T-helper 2 cell (primary cell): Measurements from ENCODE around the gene CLDN15.

Experiments
- DNase-seq, 5 experiments: peaks; one replicate each; pipeline versions ENCODE4 v3.0.0 to v3.0.0-alpha.2; 2012 to 2022

CLDN15 gene

DNA sequence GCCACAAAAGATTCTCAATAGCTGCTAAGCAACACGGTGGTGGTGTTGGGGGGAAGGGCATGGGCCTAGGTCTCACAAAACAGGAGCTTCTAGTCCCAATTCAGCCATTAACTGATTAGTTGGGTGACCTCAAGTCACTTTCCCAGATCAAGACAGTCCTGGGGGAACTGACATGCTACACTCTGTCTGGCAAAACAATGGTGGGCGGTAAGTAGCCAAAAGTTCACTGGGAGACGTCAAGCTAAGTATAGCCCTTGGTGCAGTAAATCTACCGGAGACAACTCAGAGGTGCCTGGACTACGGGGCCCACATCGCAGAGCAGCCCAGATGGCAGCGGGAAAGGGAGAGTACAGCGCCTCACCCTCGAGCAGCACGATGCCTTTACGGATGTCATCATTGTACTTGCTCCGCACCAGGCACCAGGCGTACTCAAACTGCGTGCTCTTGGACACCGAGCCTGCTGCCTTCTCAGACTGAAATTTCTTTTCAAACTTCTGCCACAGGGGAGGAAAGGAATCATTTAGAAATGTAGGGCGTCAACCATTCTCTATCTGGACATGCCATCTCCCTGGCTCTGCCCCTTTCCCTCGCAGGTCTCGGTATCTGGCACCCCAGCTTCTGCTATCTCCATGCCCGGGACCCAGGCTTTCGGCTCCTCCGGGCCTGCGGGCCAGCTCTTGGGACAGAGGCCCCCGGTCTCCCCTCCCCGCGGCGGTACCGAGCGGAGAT is 6.2 kb upstream of the CLDN15 start:
- DNase-seq, result no peak

- DNase-seq, result no peak
These were observed 4.1 kb upstream of the CLDN15 start for GRCh38 chr7:101241443-101242349.

- no peak for DNase-seq
These were observed 3.4 kb upstream of the CLDN15 start for GRCh38 chr7:101241015-101241363.

GRCh38 chr7:101240226-101241014 is 2.8 kb upstream of the CLDN15 start:
- no peak for DNase-seq

DNA sequence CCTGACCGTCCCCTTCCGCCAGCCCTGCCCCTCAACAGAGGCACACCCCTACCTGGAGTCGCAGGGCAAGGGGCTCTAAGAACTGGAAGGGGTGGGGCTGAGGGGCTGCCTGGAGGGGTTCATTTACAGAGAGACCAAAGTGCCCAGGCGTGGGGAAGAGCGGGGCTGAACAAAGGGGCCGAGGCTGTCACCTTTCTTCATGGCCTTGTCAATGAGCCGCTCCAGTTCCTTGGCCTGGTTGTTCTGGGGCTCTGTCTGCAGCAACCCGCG is 2.3 kb upstream of the CLDN15 start:
- DNase-seq, result no peak

DNA sequence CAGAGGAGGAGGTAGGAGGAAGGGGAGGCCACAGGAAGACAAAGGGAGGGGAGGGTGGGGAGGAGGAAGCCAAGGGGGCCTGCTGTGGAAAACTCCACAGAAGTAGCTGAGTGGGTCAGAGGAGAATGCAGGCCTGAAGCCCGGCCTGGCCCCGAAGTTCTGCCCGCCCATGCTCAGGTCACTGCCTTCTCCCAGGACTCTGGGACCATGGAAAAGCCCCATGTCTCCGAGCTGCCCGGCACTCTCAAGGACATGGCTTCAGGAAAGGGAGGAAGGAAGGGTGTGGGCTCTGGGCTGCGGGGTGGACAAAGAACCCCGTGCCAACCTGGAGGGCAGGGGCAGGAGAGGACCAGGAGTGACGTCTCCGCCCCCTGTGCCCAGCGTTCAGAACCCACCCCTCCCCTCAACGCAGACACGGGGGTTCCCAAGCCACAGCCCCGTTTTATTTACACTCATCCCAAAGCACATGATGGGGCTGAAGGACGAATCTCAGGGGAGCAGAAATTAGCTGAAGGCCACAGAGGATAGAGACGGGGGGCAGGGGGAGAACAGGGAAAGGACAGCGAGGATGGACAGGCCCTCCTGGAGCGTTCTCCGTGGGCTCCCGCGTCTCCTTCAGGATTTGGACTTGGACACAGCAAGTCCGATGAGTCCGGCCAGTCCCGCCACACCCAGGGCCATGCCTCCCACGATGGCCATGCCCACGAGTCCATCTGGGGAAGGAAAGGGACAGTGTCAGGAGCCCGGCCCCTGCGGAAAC is 1.8 kb upstream of the CLDN15 start:
- no peak for DNase-seq

- no peak for DNase-seq
These were observed 902 bp upstream of the CLDN15 start for GRCh38 chr7:101238226-101239182.

DNA sequence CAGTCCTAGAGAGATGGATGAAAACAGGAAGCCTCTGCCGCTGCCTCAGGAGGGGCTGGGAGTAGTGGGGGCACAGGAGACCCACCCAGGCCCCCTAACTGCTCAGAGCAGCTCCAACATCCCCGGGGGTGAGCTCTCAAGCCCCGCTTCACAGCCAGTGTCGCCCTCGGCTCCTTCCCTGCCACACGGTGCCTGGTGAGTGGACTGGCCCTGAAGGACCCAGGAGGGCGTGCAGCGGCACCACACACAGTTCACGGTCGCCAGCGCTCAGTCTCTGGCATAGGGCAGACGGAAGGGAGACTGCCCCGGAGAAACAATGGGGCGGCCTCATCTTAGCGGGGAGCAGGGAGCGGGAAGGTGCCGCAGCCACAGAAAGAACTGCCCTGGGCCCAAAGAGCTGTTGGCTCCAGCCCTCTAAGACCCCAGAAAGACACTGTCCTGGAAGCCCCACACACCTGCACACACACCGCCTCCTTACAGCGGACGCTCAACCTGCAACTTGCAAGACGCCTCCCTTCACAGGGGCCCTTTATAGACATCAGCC is 1.2 kb downstream of the CLDN15 start:
- no peak for DNase-seq

DNA sequence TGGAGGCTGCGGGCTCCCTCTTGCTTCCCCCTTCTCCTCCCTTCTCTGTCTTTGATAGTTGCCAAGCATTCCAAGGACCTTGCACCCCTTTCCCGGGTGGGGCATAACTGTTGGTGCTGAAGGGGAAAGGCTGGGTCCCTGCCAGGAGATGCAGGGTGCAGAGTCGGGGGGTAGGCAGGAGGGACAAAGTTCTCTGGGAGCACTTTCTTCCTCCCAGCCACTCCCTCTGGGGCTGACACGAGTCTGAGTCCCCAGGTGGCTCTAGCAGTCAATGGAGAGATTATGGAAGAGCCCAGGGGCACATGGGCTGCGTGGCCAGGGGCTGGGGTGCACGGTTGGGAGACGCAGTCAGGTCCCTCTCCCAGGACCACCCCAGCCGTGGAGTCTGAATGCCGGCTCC is 2.1 kb downstream of the CLDN15 start:
- no peak for DNase-seq

DNA sequence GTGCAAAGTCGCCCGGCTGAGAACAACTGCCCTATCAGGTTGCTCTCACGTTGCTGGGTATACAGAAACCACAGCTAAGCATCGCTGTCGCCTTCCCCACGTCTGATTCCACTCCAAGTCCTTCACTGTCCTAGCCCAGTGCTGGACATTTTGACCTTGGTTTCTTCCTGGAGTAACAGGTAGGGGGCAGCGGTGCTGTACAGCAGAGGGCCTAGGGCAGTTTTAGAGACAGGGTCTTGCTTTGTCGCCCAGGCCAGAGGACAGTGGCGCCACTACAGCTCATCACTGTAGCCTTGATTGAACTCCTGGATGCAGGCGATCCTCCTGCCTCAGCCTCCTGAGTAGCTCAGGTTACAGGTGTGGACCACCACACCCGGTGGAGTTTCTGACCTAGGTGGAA is 2.6 kb downstream of the CLDN15 start:
- no peak for DNase-seq

DNA sequence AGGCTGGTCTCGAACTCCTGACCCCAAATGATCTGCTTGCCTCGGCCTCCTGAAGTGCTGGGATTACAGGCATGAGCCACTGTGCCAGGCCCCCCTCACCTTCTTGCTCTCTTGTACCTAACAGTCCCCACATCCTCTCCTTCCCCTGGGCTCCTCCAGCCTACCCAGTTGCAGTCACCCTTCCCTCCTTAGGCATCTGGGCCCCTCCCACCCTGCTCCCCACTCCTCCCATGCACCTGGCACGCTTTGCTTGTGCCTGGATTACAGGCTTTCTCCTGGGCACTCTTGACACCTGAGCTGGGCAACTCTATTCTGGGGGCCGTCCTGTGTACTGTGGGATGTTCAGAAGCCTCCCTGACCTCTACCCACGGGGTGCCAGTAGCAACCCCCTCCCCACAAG is 3.0 kb downstream of the CLDN15 start:
- no peak for DNase-seq

- no peak for DNase-seq
These were observed 3.6 kb downstream of the CLDN15 start for GRCh38 chr7:101233907-101234547.

- DNase-seq, result no peak
These were observed 5.3 kb downstream of the CLDN15 start for GRCh38 chr7:101232141-101232850.

- no peak for DNase-seq
These were observed 6.0 kb downstream of the CLDN15 start for GRCh38 chr7:101231644-101232043.

- DNase-seq, result no peak
These were observed 10.9 kb downstream of the CLDN15 start for GRCh38 chr7:101226721-101227120.

GRCh38 chr7:101225650-101226049 is 12.0 kb downstream of the CLDN15 start:
- no peak for DNase-seq

DNA sequence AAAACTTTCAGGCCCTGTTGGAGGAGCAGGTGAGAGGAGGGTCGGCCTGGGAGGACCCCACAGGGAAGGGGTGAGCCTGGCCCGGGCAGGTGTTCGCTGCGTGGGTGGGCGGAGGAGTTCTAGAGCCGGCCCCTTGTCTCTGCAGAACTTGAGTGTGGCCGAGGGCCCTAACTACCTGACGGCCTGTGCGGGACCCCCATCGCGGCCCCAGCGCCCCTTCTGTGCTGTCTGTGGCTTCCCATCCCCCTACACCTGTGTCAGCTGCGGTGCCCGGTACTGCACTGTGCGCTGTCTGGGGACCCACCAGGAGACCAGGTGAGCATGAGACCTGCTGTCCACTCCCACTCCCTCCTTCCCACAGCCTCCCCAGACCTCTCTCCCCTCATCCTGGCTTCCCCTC is 14.1 kb downstream of the CLDN15 start:
- DNase-seq, result no peak

DNA sequence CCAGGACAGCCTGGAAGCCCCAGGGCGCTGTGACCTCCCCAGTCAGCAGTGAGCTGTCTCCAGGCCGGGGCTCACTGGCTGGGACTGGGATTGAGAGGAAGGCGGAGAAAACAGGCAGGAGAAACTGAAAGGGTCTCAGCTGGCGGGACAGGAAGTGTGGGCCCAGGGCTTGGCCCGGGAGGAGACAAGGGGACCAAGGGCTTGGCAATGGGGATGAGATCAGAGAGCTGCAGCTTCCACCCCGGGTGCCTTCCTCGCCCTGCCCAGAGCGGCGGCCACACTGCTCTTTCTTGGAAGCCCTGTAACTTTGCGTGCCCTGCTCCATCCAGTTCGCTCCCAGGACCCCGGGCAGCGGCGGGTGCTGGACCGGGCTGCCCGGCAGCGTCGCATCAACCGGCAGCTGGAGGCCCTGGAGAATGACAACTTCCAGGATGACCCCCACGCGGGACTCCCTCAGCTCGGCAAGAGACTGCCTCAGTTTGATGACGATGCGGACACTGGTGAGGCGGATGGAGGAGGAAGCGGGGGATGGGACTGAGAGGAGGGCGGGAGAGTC is 15.2 kb downstream of the CLDN15 start:
- DNase-seq, result no peak

- no peak for DNase-seq
These were observed 17.3 kb downstream of the CLDN15 start for GRCh38 chr7:101220295-101220694.
